ENCODE data around the gene SMARCAL1.

DNA sequence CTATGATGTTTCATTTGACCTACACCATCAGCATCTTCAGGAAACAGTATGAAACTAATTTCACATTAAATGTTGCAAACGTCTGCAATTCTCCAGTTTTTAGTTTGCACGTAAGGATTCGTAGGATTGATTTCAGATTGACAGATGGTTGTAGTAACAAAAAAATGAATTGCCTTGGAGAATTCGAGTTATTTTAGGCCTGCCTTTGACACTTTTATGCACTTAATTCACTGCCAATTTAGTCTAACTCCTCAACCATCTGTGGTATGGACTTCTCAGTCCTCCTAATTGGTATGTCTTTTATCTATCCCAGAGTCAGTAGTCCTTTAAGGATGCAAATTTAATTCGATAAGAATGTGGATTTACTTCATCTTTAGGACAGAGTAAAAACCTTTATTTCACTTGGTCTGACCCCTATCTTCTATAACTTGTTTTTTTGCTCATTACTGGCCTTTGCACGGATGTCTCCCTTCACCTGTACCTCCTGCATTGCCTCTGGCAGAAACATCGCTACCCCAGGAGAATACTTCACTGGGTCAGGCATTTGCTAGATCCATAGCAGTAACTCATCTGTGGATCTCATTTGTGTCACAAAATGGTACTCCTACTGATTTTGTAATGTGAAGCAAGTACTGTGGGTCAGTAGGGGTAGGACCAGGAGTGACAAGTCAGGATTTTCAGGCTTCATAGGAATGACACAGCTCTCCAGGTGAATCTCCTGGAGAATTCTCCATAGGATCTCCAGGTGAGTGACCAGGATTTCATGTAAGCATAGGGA is 90.3 kb downstream of the SMARCAL1 start:
- TF ChIP-seq EZH2phosphoT487 (IDR thresholded peaks at IDR 0.05; ENCODE audit: low read depth, severe bottlenecking, unreplicated experiment) (no peak), CTCF (IDR thresholded peaks at IDR 0.05; ENCODE audit: poor library complexity) (no peak)

All from hepatocyte (in vitro differentiated cells).